H1 (cell line): ENCODE results near the gene STRIT1. TPM values are rescaled to one million over a fixed set of nuclear protein-coding genes. Genes with fewer than 3 reads are reported as not detected.

Experiments used
- KDM4A ChIP-seq: IDR thresholded peaks from one replicate; pipeline ENCODE4 v1.7.1; 2012; ENCODE audit warnings: low read depth, mild to moderate bottlenecking, moderate library complexity, low read length, inconsistent platforms; ENCODE audit not compliant: severe bottlenecking
- POU5F1 ChIP-seq: IDR thresholded peaks from 2 replicates; pipeline ENCODE4 v1.6.1; 2011; ENCODE audit warnings: low read depth, mild to moderate bottlenecking, low read length, moderate library complexity
- TEAD4 ChIP-seq: IDR thresholded peaks from 2 replicates; pipeline ENCODE4 v1.6.1; 2012; ENCODE audit warnings: low read depth, low read length, inconsistent platforms, mixed read lengths
- polyA plus RNA-seq, 7 experiments: library from polyadenylated mRNA; depleted of rRNA in 3 of 7; stranded (reverse) in 5 of 7; unstranded in 2 of 7; fragments of >200 nt in 5 of 7; fragments of 200-250 nt in 2 of 7; gene quantifications; 1 replicate in 5 of 7; 2 replicates in 1 of 7; 4 replicates in 1 of 7; pipeline versions ENCODE4 v1.2.1 to v1.2.3, GENCODE V29; 2011 to 2013; ENCODE audit warnings: missing spikeins in 2 of 7, mixed read lengths in 2 of 7
- total RNA-seq: library from RNA; stranded (reverse); fragmentation: NEBNext Ultra II Directional; extraction: Animal tissue kit (Norgen Biotek cat#: 25700); gene quantifications from 2 replicates; pipeline ENCODE4 v1.2.1, GENCODE V29; 2021

Gene STRIT1
- total and polyA plus RNA-seq, 2 of the 8 experiments (the other 6 are each of a cell fraction or from before 2014, with no cell fraction given): 0.15 to 0.47 TPM

GRCh38 chr3:155283092-155284056 lies 10.1 kb downstream of the STRIT1 start (continued):
- TF ChIP-seq KDM4A: no peak
- no peak for TF ChIP-seq TEAD4
- no peak for TF ChIP-seq POU5F1
- TF ChIP-seq, all 59 proteins: peak for 0
